HG02973 (cell line): ENCODE measurements around the gene PEBP1.

ENCODE experiments used
- ATAC-seq: cut with Tn5 transposase; IDR thresholded peaks from one replicate; pipeline ENCODE4 v1.9.1; 2021; ENCODE audit warnings: moderate library complexity; ENCODE audit not compliant: unreplicated experiment

PEBP1 gene

GRCh38 chr12:118135788-118136558 lies at the start of gene PEBP1:
Gene PEBP1 (plus strand): TSS chr12:118136124. CDS start chr12:118136210, 86 bp downstream.
- ATAC-seq: peak; percentile 96

- ATAC-seq: no peak
Observed at GRCh38 chr12:118089782-118090181, 46.1 kb upstream of the PEBP1 start.

- ATAC-seq: no peak
Observed at GRCh38 chr12:118094039-118094438, 41.9 kb upstream of the PEBP1 start.

GRCh38 chr12:118098401-118098800 lies 37.5 kb upstream of the PEBP1 start:
- no peak for ATAC-seq

- ATAC-seq: no peak
Observed at GRCh38 chr12:118098911-118099671, 36.8 kb upstream of the PEBP1 start.

- ATAC-seq: no peak
Observed at GRCh38 chr12:118101051-118101450, 34.9 kb upstream of the PEBP1 start.

- no peak for ATAC-seq
Observed at GRCh38 chr12:118102070-118102469, 33.9 kb upstream of the PEBP1 start.

GRCh38 chr12:118102609-118103008 lies 33.3 kb upstream of the PEBP1 start:
- no peak for ATAC-seq

- ATAC-seq: no peak
Observed at GRCh38 chr12:118103201-118103600, 32.7 kb upstream of the PEBP1 start.

GRCh38 chr12:118103601-118104382 lies 32.1 kb upstream of the PEBP1 start, which contains the start of gene VSIG10:
Gene VSIG10 (minus strand): TSS chr12:118104011. CDS start chr12:118103671, 340 bp downstream.
- ATAC-seq: peak; percentile 45

- ATAC-seq: no peak
Observed at GRCh38 chr12:118107011-118107410, 28.9 kb upstream of the PEBP1 start.

GRCh38 chr12:118107694-118108093 lies 28.2 kb upstream of the PEBP1 start:
- ATAC-seq: no peak

- no peak for ATAC-seq
Observed at GRCh38 chr12:118109088-118109487, 26.8 kb upstream of the PEBP1 start.

- no peak for ATAC-seq
Observed at GRCh38 chr12:118119449-118119879, 16.5 kb upstream of the PEBP1 start.

GRCh38 chr12:118120579-118121363 lies 15.2 kb upstream of the PEBP1 start:
- peak; percentile 85 for ATAC-seq

- no peak for ATAC-seq
Observed at GRCh38 chr12:118122264-118122663, 13.7 kb upstream of the PEBP1 start.

- ATAC-seq: no peak
Observed at GRCh38 chr12:118124333-118124874, 11.5 kb upstream of the PEBP1 start.

- no peak for ATAC-seq
Observed at GRCh38 chr12:118125743-118126118, 10.2 kb upstream of the PEBP1 start.

- ATAC-seq: no peak
Observed at GRCh38 chr12:118126119-118126757, 9.7 kb upstream of the PEBP1 start.

GRCh38 chr12:118127867-118128266 lies 8.1 kb upstream of the PEBP1 start:
- ATAC-seq: no peak
